Kidney capillary endothelial cell (primary cell): ENCODE results near the gene SSX3.
"Not testable (repeated sequence)": the region's sequence is repeated elsewhere in the genome, so short reads cannot be mapped to it uniquely, and the experiment has no call there.

Experiments
- DNase-seq: peaks from one replicate; pipeline ENCODE4 v3.0.0-alpha.2; 2018; ENCODE audit warnings: low spot score

Gene SSX3

DNA sequence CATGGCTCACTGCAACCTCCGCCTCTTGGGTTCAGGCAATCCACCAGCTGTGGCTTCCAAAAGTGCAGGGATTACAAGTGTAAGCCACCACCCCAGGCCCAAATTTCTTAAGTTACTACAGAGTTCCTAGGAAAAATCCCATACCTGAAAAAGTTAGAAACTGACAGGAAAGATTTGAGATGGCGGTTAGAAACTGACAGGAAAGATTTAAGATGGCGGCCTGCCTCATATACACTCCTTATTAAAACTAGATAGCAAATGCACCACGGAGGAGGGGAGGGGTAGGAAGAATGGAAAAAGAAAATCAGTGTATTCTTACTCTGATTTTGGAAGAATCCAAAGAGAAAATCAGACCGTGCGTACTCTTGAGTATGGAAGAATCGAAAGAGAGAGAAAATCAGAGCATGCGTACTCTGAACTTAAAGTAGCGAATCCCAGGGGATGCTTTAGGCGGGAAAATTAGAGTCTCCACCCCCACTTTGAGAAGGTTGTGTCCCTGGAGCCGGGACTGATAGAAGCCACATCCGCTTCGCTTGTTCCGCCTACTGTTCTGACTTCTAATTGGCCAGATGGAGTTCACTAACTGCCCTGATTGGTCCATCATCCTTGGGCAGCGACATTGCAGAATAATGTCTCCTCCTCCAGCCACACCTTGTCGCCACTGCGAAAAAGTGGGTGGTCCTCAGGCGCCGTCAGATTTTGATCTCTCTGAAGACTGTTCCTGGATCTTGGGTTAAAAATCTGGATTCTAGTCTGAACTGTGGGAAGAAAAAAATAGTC, at the start of gene SSX3:
TSS of gene SSX3 (minus strand) at position 389 of the 780 bp plus-strand sequence. CDS start 1,454 bp downstream, outside the sequence.
- DNase-seq = not testable (repeated sequence)

GRCh38 chrX:48397825-48398224, 41.3 kb upstream of the SSX3 start:
- not testable (repeated sequence) for DNase-seq

DNA sequence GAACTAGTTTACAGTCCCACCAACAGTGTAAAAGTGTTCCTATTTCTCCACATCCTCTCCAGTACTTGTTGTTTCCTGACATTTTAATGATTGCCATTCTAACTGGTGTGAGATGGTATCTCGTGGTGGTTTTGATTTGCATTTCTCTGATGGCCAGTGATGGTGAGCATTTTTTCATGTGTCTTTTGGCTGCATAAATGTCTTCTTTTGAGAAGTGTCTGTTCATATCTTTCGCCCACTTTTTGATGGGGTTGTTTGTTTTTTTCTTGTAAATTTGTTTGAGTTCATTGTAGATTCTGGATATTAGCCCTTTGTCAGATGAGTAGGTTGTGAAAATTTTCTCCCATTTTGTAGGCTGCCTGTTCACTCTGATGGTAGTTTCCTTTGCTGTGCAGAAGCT, 40.4 kb upstream of the SSX3 start:
- DNase-seq = not testable (repeated sequence)

GRCh38 chrX:48383239-48383638, 26.7 kb upstream of the SSX3 start, which contains the start of gene SSX4:
Gene SSX4, plus strand, starts transcription at chrX:48383539. Its CDS starts 515 bp downstream, at chrX:48384054.
- not testable (repeated sequence) for DNase-seq

DNA sequence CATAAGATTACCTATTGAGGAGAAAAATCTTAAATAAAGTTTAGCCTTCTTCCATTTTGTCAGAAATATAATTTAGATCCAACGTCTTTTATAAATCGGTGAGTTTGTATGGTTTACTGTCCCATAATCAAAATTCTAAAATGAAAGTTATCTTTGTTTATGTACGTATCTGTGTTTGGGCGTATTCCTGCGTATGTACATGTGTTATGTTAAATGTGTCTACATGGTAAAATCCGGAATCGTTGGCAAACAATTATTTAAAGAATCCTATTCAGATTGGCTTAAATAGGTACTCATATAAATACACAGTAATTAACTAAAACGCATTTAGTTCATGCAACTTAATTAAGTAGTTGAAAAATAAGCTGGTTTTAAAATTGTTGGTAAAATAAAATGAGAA, 13.9 kb upstream of the SSX3 start:
- DNase-seq = not testable (repeated sequence)

DNA sequence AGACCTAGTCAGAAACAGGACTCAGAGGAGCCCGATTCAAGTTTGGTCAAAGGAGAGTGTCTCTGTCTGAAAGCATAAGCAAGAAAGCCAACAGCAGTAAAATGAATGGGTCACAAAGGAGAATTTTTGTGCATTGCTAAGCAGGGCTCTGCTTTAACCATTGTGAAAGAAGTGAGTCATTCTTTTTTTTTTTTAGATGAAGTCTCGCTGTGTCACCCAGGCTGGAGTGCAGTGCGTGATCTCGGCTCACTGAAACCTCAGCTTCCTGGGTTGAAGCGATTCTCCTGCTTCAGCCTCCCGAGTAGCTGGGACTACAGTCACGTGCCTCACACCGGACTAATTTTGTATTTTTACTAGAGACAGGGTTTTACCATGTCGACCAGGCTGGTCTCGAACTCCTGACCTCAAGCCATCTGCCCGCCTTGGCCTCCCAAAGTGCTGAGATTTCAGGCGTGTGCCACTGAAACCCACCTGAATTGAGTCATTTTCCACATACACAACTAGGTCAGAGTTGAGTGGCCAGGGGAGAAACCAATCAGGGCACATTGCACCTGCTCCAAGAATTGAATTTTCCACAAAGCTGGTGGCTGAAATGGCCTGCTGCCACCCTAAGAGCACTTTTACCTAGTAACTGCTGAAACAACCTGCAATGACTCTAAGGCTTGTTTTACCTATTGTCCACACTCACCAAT, 11.4 kb upstream of the SSX3 start:
- not testable (repeated sequence) for DNase-seq

GRCh38 chrX:48359281-48359680, 2.8 kb upstream of the SSX3 start:
- not testable (repeated sequence) for DNase-seq

- no peak for DNase-seq
These were observed 1.2 kb upstream of the SSX3 start for GRCh38 chrX:48357681-48358080.

DNA sequence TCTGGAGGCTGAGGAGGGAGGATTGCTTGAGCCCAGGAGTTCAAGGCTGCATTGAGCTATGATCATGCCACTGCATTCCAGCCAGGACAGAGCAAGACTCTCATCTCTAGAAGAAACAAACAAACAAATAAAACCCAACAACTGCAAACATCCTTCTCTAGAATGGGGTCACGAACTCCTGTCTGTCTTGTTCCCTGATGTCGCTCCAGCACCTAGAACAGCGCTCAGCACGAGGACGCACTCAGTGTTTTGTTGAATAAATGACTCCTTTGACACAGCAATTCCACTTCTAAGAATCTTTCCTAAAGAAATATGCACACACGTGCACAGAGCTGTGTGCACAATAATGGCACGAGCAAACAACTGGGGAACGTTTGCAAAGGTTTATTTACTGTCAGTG, 10.4 kb downstream of the SSX3 start:
- not testable (repeated sequence) for DNase-seq

GRCh38 chrX:48313996-48314395, 42.5 kb downstream of the SSX3 start:
- not testable (repeated sequence) for DNase-seq

- no peak for DNase-seq
These were observed 50.3 kb downstream of the SSX3 start for GRCh38 chrX:48306175-48306574.
